Stimulated activated CD4-positive, alpha-beta T cell treated with anti-CD3 and anti-CD28 coated beads, Interleukin-1b, Interleukin-23, amount 100 ng/mL, for 48 hours (primary cell): ENCODE results near the gene PODXL.
A peak's percentile ranks its signal among the peaks of the same experiment; 100 is the strongest.
"Not testable (repeated sequence)": the region's sequence is repeated elsewhere in the genome, so short reads cannot be mapped to it uniquely, and the experiment has no call there.

Experiments used
- DNase-seq: peaks from one replicate; pipeline ENCODE4 v3.0.0-alpha.2; 2020

PODXL gene

DNA sequence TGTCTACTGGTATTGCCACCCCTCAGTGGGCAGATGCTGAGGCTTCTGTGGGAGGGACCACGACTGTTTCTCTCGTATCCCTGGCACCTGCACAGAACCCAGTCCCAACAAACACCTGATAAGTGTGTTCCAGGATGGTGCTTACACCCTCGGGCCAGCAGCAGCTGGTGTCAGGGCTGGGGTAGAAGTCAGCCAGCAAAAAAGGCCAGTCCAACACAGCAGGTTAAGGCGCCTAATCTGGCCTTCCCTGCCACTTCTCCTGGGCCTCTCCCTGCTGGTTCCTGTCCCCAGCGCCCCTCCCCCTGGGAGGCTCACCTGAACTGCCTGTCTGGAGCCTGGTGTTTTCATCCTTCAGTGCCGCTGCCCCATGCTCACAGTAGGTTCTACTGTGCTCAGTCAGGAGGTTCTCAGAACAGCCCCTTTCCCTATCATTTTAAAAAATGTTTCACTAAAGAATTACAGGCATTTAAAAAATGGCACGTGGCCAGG is 20.0 kb downstream of the PODXL start:
- no peak for DNase-seq

DNA sequence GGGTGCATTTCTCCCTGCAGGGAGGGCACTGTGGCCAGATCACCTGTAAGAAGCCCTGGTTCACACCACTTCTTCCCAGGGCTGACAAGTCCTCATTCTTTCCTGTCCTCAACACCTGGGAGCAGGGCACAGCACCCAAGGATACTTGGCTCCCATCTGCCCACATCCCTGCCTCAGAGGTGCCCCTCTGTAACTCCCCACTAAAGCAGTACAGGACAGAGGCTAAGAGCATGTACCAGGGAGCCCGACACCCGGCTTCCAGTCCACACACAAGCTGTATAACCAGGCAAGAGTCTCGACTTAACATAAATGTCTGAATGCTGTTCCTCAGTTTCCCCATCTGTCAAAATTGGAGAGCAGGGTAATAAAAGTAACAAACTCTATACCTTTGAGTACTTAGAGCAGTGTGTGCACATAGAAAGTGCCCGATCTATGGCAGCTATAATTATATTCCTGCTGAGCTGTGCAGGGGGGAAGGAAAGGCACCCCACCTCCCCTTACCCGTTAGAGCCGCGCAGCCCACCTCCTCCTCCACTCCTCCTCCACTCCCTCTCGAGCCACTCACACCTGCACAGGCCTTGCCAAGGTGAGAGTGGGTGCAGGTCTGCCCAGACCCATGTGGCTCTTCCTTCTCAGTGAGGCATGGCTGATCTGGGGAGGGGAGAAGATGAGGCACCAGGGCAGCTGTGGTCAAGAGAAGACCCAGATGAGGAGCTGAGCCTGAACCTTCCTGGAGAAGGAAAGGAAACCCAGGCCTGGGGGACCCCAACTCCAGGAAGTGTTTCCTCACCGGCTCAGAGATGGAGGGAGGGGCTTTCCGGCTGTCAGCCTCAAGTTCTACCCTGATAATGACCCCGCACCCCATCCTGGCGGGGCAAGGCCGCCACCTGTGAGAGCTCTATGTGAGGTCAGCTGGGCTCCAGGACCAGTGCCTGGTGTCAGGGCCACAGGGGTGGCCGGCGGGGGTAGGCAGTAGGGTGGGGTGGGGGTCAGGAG is 22.6 kb downstream of the PODXL start:
- no peak for DNase-seq

DNA sequence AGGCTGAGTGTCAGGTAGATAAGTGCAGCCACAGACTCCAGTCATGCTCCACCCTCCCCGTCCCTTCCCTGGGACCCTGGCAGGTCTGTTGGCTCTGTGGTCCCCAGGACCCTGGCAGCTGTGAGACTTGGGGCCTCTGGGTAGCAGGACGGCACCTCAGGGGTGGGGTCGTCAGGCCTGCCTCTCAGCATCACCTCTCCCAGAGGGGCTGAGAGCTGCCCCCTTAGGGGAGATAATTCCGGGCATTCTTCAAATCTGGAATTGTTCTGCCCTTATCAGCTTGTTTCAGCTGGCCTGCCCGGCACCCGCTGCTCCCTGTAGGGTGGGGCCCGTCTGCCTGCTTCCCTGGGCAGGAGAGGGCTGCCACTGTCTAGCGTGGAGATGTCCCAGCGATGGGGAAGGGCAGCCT is 23.3 kb downstream of the PODXL start:
- no peak for DNase-seq

DNA sequence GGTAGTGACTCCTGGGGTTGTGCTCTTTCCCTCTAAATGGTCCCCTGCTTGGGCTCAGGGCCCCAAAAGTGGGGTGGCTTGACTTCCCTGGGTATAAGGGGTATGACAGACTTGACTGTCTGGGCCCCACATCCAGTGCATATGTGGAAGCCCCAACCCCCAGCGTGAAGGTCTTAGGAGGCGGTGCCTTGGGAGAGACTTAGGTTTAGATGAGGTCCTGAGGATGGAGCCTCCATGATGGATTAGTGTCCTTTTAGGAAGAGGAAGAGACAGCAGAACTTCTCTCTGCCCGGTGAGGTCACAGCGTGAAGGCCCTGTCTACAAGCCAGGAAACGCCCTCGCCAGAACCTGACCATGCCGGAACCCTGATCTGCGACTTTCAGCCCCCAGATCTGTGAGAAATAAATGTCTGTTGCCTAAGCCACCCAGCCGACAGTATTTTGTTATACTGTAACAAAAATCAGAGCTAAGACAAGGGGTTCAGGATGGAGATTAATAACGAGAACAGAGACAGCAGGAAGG is 23.8 kb downstream of the PODXL start:
- no peak for DNase-seq

DNA sequence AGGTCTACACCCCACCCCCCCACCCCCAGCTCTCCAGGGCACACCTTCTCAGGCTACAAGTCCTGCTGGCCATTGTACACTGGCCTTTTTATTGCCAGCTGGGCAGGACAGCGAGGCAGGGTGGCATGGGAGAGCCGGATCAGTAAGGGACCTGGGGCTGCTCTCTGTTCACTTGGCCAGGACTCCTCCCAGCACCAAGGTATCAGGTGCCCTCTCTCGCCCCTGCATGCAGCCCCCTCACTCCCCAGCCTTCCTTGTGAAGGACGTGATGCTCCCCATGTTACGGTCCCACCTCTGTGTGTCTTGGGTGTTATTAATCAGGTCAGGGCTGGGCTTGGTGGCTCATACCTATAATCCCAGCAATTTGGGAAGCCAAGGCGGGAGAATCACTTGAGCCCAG is 26.3 kb downstream of the PODXL start:
- no peak for DNase-seq

DNA sequence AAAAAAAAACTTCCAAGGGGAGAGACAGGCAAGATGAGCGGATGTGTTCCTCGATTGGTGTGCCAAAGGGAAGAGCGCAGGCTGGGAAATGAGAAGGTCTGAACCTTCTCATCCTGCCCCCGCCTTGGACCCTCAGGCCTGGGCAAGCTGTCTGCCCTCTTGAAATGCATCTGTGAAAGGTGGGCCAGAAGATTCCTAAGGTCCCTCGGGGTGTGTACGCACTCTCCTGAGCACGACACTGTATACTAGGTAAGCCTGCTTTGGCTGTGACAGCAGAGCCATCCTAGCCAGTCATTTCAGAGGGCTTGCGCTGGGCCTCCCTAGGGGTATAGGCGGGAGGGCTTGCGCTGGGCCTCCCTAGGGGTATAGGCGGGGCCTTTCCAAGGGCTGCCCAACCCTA is 26.8 kb downstream of the PODXL start:
- no peak for DNase-seq

DNA sequence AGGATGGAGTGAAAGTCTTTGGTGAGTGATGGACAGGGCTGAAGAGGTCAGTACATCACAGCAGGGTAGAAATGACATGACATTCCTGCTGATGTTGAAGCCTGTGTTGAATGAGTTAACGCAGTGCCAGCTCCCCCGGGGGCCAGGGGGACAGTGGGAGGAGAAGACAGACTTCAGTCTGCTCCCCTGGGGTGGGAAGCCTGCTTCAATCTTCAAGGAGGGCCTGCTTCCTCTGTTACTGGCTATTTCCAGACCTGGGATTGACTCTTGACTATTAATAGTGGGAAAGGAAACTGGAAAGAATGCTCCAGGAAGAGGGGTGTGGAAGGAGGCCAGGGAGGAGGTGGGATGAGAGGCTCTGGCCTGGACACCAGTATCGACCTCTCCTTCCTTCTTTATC is 27.2 kb downstream of the PODXL start:
- DNase-seq: no peak

DNA sequence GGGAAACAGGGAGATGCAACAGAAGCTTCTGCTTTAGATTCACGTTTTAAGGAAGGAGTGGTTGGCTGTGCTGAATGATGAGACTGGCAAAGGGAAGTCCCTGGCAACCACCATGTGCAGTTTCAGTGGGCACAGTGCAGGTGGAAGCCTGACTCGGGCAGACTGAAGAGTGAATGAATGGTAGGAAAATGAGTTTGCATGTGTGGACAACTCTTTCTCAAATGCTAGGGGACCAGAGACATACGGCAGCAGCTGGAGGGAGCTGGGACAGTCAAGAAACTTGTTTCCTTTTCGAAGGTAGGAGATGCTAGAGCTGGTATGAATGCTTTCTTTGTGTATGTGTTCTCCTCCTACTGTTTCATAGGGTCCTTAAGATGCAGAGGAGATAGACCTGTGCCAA is 29.0 kb downstream of the PODXL start:
- DNase-seq: no peak

DNA sequence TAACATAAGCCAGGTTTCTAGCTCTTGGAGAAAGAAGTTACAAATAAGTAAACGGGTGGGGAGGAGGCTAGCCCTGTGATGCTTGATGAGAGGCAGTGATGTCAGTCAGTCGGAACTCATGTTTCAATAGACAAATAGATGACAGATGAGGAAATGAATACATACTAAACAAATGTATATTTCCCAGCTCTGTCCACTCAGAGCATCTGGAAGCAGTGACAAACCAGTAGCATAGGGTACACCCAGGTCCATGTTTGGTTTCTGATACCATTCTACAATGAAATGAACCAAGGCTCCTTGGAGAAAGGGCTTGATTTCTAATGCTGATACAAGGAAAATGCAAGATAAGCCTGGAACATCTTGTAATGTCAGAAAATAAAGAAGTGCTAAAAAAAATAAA is 30.6 kb downstream of the PODXL start:
- no peak for DNase-seq

DNA sequence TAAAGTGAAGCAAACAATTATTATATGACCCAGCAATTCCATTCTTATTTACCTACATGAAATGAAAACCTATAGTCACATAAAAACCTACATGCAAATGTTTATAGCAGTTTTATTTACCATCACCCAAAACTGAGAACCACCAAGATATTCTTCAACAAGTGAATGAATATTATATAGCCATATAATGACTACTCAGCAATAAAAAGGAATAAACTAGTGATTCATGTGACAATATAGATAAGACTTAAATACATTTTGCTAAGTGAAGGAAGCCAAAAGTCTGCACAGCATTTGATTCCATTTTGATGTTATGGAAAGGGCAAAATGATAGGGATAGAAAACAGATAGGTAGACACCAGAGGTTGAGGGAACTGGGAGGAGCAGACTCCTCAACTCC is 31.7 kb downstream of the PODXL start:
- no peak for DNase-seq

DNA sequence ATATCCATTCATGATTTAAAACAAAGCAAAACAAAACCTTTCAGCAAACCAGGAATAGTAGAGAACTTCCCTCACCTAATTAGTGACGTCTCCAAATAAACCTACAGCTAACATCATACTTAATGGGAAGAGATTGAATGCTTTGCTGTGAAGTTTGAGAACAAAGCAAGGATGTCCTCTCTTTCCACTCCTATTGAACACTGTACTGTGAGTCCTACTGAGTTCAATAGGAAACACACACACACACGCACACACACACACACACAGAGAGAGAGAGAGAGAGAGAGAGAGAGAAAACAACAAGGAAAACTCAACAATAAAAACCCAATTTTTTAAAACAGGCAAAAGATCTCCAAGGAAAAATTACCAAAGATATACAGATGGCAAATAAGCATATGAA is 32.3 kb downstream of the PODXL start:
- no peak for DNase-seq

DNA sequence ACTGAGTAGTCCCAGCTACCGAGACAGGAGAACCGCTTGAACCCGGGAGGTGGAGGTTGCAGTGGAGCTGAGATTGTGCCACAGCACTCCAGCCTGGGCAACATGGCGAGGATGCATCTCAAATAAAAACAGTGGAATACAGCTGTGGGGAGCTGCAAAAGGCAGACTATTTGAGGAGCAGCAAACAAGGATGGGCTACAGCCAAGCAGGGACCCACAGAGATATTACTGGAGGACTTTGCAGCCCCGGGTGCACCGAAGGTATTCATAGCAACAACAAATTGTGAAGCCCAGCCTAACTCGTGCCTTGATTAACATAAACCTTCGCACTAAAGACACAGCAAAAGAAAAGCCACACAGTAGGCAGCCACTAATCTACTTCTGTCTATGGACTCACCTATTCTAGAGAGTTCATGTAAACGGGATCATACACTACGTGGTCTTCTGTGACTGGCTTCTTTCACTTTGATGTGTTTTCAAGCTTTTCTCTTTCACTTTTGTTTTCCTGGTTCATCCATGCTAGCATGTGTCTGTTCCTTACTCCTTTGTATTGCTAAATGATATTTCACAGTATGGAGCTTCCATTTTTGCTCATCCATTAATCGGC is 34.0 kb downstream of the PODXL start:
- DNase-seq: no peak

DNA sequence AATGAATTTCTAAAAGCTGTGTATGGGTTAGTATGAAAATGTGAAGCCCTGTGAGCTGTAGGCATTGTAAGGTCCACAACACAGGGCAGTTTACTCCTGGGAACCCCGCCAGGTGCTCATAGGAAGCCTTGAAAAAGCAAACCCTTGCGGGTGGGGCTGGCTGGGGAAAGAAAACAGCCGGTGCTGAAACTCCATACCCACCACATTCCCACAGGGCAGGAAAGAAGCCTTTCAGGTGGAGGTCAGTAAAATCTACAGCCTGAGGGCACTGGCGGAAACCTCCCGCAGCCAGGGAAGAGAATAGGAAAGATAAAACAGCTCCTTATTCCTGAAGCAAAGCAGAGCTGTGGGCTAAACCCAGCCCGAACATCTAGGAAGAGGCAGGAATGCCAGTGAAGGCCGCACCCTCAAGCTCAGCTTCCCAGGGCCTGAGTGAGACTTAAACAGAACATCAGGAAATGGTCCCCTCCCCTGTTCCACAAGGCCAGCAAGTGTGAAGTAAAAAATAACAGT is 34.7 kb downstream of the PODXL start:
- DNase-seq: no peak

DNA sequence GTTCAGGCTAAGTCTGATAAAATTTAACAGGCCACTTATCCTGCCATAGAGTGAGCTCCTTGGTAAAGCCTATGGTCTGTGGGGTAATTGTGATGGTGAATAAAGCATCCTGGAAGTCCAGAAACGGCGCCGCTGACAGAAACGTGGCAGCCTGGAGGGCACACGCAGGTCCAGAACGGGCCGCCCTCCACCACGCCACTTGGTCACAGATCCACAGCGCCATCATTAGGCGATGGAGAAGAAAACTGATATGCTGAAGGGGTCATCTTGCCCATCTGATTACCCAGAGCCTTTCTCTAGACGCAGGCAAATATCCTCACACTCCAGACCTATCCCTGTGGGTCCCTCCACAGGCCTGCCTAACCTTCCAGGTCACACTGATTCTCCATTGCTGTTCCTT is 37.8 kb downstream of the PODXL start:
- DNase-seq: no peak

DNA sequence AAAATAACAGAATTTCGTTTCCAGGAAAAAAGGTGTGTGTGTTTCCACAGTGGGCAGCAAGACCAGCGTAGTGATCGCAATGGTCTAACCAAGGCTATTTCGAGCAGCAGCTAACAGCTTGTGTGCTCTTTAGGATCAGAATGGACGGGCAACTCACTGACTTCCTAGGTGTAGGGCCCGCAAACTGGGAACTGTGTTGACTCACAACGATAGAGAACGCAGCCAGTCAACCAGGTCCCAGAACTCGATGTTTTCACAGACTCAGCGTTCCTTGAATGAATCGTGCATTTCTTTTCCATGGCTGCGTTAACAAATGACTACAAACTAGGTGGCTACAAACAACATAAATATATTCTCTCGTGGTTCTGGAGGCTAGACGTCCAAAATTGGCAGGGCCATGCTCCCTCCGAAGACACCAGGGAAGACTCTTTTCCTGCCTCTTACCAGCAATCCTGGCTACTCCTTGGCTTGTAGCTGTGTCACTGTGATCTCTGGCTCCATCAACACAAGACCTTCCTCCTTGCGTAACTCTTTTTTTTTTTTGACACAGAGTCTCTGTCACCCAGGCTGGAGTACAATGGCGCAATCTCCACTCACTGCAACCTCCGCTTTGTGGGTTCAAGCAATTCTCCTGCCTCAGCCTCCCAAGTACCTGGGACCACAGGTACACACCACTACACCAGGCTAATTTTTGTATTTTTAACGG is 39.1 kb downstream of the PODXL start:
- no peak for DNase-seq

DNA sequence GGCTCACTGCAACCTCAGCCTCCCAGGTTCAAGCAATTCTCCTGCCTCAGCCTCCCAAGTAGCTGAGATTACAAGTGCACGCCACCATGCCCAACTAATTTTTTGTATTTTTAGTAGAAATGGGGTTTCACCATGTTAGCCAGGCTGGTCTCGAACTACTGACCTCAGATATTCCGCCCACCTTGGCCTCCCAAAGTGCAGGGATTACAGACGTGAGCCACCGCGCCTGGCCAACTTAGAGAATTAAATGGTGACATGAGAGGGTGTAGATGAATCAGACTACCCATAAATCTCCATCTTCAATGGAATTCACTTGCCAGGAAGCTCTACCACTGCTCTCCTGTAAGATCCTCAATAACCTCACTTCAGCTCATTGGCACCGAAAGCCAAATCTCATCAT is 41.0 kb downstream of the PODXL start:
- not testable (repeated sequence) for DNase-seq

DNA sequence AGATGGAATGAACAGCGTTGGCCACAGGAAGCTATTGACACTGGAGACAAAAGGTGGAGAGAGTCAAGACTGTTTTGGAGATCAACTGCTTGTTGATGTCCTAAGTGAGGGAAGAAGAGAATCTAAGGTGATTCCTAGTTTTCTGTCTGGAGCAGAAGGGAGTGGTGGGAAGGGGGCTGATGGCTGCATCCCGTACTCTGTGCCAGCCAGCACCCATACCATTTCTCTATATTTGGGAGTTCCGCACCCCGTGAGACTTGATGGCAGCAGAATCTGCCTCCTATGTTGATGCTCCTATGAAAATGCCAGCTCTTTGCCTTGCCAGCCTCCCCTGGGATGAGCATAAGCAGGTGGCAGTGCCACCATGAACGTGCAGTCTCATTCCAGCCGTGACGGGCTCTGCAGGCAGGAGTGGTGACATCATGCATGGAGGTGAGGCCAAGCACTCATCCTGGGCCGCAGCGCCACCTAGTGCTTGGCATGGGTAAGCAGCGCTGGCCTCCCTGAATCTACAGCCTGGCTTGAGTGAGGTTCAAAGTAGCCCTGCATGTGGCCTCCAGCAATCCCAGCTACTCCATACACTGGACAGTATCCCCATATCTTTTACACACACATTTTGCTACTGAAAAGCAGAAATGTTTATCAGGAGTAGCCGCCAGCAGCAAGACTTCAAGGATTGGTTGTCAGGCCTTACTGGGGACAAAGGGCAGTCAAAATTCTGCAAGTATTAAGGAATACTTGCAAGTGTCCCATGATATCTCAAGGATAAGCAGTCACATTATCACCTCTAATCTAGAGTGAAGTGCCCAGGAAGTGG is 43.0 kb downstream of the PODXL start:
- DNase-seq: peak; percentile 83

DNA sequence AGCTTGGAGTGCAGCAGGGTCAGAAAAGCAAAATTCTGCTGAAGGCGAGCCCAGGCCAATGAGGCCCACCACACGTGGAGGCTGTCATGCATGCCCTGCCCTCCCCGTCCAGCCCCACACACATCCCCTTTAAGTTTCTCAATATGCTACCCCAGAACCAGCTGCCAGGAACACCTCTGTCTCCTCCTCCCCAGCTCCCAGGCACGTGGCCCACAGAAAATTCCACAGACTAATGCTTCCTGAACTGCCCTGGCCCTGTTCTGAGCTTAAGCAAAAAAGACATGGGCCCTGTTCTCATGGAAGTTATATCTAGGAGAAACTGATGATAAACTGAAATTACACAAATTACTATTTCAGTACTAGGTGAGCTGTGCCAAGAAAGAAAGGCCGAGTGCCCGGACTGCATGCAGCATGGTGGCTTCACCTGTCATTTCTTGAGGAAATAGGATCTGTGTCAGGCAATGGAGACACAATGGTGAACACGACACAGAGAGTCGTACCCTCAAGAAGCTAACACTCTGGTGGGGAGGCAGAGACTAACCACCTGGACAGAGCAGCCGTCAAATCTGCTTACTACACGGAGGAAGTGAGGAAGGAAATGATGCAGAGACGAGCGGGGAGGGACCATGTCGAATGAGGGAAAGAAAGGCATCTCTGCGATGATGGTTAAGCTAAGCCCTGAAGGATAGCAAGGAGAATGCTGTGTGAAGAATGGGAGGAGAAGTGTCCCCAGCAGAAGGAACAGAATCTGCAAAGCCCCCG is 44.5 kb downstream of the PODXL start:
- no peak for DNase-seq

DNA sequence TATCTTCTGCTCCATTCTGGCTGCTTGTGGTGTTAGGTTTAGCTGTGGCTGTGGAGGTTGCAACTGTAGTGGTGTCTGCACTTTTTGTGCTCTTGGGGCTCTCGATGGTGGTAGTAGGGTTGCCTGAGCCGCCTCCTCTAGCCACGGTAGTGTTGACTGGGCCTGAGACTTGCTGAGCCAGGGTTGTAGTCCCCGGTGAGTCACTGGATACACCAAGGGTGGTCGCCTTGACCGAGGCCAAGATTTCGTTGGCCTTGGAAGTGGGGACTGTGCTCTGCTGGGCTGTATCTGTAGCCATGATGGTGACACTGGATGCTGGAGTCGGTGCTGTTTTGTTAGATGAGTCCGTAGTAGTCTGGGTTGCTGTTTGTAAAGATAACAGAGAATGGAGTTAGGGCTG is 45.4 kb downstream of the PODXL start:
- DNase-seq: no peak

DNA sequence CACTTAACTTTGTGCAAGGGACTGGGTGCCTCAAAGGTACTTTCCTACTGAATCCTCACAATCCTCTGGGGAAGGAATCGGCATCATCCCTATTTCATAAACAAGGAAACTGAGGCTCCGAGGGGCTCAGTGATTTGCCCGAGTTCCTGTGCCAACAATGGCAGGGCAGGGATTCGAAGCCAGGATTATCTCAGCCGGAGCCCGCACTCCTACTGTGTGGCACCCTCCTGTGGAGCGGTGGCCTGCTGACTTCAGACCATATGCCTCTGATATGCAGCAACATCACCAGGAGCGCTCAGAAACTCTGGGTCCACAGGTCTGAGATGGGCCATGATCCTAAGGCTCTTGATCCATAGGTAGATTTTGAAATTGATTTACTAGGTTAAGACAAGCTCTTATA is 46.6 kb downstream of the PODXL start:
- no peak for DNase-seq

DNA sequence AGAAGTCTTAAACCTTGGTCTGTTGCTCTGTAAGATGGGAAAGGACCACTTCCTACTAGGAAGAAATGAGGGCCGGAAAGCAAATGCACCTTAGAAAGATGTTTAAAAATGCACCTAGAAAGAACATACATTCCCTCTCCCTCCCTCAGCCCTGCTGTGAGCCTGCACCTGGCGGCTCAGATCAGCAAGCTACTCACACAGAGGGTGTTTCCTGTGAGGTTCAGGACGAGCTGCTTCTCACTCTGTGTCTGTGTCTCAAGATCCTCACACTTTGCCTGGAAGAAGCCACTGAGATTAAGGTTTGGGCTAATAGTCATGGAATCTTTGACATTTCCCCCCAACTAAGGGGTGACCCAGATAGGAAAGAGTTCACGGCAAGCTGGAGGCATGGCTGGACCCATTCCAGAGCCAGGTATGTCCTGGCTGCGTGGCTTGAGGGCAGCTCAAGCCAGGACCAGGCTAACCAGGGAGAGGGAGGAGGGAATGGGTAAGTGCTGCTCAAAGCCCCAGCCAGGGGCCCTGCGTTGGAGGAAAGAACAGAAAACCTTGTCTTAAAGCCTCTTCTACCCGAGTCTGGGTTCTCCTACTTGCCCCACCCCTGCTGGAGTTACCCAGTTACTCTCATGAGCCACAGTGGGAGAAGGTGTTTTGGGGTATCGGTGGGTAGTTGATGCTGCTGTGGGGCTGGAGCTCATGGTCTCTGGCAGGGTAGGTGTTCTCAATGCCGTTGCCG is 47.5 kb downstream of the PODXL start:
- DNase-seq: no peak
